ENCODE measurements around the gene MYL12A.
"Not testable (repeated sequence)": the region's sequence is repeated elsewhere in the genome, so short reads cannot be mapped to it uniquely, and the experiment has no call there.

Gene MYL12A

DNA sequence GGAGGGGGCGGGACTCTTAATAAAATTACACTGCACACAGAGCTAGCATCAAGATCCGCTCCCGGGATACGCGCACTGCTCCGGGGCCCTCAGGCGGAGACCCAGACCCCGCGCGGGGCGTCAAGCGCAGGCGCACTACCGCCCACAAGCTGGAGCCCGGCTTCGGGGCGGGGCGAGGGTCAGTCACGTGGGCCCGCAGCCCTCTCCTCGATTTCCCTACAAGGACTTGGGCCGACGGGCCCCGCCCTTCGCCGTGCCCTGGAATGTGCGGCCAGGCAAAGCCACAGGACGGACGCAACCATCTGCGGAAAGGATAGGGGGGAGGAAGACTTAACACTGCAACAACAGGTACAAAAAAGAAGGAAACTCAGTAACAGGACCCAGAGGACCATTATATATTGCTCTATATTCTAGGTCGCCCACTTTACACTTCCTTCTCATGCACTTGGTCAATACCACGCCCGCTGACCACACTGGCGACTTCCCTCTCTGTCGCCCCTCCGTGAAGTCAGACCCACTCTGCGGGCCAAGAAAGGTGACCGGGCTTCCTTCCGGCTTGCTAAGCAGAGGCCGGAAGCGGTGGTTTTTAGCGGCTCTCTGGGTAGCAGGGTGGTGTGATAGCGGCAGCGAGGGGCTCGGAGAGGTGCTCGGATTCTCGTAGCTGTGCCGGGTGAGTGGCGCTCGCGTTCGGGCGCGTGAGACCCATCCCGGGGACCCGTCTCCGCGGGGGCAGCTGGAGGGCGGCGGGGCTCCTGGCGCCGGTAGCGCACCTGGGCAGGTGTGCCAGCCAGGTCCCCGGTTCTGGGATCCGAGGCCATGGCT, at the start of gene MYL12A:
Gene MYL12A, plus strand, starts transcription at position 562 of the 822 bp plus-strand sequence. CDS start 5,447 bp downstream, outside the sequence.
- peak; percentile 98 for DNase-seq

DNA sequence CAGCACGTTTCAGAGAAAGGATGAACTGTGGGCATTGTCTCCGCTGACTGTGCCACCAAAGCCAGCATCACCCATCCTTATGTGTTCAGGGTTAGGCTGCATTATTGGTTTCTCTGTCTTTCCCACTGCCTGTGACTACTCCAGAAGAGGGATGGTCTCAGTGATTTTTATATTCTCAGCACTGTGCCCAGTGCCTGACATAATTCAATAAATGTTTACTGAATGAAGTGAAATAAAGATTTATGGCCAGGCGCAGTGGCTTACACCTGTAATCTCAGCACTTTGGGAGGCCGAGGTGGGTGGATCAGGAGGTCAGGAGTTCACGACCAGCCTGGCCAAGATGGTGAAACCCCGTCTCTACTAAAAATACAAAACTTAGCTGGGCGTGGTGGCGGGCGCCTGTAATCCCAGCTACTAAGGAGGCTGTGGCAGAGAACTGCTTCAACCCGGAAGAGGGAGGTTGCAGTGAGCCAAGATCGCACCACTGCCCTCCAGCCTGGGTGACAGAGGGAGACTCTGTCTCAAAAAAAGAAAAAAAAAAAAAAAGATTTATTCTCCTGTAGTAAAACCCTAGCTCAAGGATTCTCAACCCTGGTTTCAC, 49.2 kb upstream of the MYL12A start:
- not testable (repeated sequence) for DNase-seq

DNA sequence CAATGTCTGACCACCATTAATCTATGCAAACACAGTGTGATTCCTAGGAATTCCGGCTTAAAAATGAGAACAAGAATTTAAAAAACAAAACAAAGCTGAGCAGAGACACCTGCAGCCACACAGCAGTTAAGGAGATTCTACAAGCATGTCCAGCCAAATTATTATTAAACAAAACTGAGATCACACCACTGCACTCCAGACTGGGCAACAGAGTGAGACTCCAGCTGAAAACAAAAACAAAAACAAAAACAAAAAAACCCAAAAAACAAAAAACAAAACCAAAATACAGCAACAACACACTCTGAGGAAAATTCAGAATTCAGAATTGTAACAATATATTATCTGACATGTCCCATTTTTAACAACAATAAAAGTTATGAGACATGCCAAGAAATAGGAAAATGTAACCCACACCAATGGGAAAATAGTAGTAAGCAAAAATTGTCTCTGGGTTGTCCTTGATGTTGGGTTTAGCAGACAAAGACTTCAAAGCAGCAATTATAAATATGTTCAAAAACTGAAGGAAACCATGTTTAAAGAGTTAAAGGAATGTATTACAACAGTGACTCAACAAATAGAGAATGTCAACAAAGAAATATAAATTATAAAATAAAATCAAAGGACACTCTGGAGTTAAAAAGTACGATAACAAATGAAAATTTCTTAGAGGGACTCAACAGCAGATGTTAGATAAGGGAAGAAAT, 47.5 kb upstream of the MYL12A start:
- no peak for DNase-seq

DNA sequence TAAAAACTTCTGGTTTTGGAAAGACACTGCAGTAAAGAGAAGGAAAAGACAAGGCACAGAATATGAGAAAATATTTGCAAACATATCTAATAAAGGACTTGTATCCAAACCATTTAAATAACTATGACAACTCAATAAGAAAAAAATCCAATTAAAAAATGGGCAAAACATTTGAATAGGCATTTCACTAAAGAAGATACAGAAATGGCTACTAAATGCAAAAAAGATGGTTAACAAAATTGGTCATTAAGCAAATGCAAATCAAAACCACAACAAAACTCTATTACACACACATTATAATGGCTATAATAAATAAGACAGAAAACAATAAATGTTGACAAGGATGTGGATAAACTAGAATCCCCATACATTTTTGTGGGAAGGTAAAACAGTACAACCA, 42.4 kb upstream of the MYL12A start:
- DNase-seq = no peak

DNA sequence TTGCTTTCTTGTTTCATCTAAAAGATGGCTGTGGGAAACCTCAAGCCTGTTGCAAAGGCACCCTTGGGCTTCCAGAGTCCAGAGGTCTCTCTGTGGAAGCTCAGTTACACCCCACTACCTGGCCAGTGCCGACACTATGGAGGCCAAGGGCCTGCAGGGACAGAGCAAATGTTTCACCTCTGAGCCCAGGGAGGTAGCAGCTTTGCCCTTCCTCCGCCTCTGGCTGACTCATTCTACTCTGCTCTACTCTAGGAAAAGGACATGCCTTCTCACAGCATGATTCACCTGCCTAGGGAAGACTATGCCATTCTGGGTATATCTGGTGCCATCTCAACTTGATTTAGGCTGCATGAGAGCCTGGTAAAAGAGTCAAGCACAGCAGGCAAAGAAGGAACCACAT, 40.0 kb upstream of the MYL12A start:
- no peak for DNase-seq

DNA sequence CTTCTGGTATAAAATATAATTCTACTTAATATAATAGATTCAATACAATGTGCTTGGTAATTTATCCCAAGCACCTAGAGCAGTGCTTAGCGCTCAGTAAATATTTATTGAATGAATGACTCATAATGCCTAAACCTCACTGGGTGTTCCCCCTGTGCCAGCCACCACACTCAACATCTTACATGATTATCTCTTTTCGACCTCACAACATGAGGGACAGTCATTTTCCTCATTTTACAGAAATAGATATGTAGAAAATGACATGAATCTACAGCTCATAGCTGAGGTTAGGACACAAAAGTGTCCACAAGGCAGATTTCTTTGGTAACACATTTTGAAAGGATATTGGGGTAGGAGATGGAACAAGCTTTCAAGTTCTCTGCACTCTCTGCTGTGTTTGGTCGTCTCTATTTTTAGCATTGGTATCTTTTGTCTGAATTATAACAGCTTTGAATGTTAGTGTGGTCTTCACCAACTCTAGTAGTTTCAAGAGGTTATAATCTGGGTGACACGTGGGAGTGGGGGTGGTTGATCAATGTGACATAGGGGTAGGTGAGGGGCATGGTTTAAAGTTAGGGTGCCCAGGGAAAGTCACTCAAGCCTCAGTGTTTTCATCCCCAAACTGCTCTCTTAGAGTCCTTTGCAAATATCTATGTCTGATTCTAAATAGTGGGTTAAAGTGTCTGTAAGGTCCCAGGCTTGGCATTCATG, 37.6 kb upstream of the MYL12A start:
- DNase-seq = no peak

DNA sequence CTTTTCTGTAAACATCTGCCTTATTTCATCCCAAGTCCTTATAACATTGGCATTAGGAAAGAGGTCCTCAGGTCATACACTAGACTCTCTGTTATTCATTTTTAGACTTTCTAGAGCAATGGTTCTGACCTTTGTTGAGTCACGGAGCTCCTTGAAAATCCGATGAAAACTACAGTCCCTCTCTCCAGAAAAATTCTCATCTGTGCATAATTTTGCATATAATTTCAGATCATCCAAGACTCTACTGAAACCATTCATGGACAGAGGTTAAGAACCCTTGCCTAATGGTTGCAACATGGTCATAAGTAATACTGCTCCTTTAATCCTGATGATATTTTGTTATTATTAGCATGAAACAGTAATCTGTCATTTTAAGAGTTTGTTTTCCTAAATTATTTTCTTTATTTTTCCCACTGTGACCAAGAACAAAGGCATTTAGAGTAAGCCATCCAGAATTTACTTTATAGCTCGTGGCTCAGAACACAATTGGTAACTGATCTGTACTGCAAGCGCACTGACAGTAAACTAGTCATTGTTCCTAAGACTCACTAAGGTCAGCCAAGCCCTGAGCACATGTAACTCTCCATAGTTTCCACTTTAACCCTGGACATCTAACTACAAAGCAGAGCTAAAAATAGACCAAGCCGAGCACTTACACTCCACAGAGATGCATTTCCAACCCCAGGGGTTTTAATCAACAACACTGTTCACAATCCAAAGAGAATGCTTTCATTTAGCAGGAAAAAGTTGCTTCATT, 36.2 kb upstream of the MYL12A start:
- no peak for DNase-seq

DNA sequence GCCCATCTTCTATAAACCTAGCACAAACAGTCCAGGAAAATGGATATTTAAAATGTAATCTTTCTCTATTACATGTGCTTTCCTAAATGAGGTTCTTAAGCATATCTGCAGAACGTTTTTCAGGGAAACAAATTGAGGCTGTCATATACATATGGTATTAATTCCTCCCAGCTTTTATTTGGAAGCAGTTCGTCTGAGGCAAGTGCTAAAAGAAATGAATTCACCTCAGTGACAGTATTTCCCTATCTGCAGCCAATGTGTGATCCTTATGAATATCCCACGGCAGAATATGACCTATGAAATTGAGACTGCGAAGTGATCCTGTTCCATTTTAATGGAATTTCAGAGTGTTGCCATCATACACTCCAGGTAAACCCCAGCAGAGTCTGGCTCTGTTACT, 34.9 kb upstream of the MYL12A start:
- DNase-seq = no peak

DNA sequence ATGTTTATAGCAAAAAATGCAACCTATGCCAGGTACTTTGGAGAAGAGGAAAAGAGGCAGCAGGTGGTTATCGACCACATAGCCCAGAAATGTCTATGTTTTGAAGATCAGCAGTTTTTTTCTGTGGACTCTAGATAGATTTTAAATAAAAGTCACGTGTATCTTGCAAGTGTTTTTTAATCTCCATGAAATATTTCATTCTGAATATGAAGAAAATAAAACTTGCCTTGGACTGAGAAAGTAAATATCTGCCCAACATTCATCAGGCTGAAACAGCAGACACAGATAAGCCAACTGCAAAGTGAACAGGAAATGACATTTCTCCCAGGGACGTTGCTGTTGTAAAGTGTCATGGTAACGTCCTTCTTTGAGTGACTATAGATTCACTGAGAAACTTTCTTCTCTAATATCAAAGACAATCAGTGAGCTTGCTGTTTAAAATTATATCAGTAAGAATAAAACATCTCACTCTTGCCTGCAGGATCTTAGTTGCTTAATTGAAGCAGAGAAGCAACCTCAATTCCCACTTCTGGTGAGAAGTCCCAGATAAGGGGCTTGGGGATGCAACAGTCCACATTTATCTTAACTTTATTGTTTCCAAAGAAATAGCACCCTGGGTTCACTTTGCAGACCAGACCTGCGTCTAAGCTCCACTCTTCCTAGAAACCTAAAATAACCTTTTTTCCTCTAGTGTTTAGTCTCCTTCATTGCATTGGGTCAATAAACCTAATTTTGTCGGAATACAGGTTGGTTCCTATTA, 34.1 kb upstream of the MYL12A start:
- DNase-seq = no peak

DNA sequence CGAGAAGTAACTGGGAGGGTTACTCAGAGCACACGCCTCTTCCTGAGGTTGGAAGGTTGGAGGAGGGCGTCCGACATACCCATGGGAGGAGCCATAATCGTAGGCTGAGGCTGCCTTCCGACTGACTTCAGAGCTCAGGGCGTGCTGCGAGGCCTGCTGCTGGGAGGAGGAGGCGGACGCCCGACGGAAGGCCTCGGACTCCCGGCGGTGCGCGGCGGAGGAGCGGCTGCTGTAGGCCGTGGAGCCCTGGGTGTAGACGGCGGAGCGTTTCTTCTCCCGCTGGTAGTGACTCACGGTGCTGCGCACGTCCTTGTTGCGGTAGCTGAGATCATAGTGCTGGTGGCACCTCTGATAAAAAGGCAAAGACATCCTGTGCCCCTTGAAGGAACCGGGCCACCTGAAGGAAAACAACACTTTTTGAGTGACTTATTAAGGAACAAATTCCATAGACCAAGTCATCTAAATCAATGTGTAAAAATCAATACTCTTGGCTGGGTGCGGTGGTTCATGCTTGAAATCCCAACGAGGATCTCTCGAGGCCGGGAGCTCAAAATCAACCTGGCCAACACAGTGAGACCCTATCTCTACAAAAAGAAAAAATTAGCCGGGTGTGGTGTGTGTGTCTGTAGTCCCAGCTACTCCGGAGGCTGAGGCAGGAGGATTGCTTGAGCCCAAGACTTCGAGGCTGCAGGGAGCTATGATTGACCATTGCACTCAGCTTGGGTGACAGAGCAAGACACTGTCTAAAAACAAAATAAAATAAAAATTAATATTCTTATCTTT, 32.6 kb upstream of the MYL12A start:
- DNase-seq = no peak

DNA sequence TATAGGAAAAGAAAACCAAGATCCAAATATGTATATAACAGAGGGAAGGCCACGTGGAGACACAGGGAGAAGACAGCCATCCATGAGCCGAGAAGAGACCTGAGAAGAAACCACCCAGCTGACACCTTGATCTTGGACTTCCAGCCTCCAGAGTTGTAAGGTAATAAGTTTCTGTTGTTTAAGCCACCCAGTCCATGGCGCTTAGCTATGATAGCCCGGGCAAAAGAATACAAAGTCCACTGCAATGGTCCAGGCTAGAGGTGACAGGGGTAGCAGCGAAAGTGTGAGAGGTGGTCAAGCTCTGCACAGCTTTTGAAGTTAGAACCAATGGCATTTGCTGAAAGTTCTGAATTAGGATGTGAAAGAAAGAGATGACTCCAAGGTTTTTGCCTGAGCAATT, 30.6 kb upstream of the MYL12A start:
- no peak for DNase-seq

DNA sequence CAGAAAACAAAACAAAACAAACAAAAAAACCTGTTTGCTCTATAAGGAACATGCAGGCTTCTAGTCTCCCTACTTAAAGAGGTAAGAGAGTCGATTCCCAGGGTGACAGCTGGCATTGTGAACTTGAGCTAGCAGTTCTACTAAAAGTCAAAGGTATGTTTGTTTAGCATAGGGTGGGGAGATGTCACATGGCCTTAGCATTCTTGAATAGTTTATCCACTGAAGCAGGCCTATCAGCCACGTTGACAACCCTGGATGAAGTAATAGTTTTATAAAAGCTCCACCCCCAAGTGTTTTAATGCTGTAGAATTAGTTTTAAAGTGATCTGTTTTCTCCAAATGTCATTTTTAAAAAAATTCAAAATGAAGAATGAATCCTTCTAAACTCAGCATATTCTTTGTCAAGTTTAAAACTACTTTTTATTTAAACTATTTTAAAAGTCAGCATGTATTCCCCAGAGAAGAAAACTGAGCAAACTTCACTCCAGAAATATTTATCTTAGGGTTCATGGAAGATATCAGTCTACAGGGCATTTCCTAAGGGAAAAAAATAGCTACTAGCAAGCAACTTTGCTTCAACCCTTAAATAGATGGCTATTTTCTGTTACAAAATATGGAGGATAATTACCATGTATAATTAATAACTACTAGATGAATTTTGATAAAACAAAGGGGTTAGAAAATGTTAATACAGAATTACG, 29.5 kb upstream of the MYL12A start:
- no peak for DNase-seq

DNA sequence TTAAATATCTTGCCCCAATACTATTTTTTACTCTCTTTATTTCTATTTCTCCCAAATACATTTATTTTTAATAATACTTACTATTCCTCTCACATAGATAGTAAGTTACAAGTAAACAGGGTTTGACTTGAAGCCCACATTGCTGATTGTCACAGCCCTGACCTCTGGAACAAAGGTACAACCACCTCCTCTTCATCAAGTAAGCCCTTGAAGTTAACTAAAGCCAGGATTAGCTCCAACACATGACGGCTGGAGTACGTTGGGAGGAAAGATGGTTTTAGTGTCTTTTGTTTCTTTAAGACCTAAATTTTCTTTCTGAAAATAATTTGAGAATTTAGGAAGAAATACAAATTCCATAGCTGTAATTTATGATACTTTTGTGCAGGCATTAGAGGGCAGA, 28.8 kb upstream of the MYL12A start:
- no peak for DNase-seq

DNA sequence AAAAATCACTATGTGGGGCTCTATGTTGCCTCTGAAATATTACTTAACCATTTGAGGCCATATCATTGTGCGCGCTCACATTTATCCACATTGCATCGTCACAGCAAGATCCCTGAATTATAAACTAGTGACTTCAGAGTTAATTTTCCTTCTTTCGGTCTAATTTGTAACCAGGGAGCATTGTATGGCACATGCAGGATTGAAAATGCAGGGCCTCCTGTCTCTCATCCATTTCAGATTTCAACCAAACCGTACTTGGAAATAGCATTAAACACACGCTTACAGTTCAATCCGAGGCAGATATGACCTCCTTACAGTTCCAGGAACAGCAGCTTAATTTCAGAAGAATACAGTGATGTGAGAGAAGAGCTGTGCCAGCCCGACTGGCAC, 28.4 kb upstream of the MYL12A start:
- DNase-seq = no peak

DNA sequence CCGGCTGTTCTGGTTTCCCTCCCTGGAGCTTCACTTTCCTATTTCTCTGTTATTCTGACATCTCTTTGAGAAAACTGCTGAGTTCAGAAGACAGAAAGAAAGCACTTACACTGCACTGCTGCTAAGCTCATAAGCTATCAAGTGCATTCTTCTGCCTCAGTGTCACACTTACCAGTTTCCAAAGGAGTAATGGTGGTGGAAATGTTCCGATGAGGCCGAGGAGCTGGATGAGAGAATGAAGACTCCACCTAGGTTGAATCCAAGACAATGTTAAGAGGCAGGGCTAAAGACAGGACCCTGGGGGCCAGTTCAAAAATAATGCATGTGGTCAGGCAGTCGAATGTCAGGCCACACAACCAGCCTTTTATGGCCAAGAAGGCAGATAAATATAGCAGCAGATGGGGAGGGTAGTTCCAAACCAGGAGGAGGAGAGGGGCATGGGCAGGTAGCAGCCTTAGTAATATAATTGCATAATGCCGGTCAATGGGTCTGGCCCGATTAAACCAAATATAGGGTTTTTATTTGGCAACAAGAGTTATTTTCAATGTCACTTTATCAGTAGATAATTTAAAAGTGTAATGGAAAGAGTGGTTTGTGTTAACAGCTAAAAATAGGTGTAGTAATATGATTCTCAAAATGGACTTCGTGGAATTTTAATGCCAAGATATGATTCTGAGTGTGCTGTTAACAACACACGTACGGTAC, 27.8 kb upstream of the MYL12A start, which contains the start of gene MYOM1:
Gene MYOM1, minus strand, starts transcription at position 338 of the 705 bp plus-strand sequence. CDS start 4,745 bp downstream, outside the sequence.
- no peak for DNase-seq

DNA sequence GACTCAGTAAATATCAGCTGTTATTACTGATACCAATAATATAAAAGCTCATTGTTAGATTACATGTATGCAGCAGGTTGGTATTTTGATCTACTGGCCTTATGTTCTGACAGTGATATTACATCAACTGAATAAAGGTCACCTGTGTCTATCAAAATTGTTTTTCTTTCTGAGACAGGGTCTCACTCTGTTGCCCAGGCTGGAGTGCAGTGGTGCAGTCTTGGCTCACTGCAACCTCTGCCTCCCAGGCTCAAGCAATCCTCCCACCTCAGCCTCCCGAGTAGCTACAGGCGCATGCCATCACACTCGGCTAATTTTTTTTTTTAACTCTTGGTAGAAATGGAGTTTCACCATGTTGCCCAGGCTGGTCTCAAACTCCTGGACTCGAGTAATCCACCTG, 26.7 kb upstream of the MYL12A start:
- not testable (repeated sequence) for DNase-seq

DNA sequence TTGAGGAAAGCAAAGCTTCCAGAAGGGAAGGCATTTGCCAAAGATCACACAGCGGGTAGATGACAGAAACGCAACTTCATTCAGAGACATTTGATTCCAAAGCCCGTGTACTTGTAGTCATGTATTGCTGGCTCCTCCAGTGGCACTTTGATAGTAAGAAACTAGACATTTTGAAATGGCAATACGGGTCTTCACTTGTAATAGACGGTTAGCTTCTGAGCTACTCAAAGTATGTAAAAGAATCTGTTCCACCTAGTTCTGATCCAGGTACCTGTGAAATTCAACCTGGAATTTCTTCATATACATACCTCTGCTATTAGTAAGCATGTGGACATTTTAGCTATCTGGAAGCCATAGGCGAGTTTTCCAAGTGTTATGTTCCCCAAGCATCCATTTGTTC, 26.1 kb upstream of the MYL12A start:
- DNase-seq = no peak

DNA sequence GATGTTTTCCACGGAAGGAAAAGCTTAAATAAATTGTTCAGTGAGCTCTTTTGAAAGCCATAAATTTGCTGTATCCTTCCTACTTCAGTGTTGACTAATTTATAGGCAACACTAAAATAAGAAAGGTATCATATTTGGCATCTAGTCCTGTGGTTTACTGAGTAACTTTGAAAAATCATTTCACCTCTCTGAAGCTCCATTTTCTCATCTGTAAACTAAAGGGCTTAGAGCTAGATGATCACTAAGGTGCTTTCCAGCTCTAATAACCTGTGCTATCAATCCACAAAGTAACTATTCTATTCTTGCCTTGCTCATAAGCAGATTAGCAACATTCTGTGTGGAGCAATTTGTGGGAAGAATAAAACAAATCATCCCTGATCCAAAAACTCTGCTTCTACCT, 24.2 kb upstream of the MYL12A start:
- no peak for DNase-seq

DNA sequence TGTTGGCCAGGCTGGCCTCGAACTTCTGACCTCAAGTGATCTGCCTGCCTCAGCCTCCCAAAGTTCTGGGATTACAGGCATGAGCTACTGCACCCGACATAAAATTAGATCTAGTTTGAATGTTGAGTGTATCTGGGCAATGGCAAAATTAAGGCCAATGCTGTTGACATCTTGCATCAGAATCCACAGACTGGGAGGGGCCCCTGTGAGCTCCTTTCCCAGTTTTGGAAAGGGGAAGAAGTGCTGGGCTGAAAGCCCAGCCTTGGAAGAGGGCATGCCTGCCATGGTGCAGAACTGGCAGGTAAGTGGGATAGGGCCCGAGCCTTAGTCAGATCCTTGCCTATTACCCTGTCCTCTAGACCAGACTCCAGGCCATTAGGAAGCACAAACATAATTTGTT, 23.4 kb upstream of the MYL12A start:
- DNase-seq = no peak

DNA sequence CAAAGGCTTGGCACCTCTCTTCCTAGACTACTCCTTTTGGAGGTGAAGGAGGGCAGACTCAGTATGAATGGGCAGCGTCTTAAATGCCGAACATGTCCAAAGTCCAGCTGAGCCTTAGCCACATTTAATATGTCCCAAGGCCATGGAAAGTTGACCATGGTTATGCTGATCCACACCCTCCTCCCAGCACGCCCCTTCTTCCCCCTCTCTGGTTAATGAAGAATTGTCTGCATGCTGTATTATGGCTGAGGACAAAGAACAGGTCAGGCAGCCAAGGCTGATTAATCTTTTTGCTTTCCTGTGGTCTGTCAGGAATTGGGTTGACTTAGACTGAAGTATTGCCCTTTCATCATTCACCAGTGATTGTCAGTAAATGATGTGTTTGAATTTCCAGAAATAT, 22.0 kb upstream of the MYL12A start:
- DNase-seq = no peak
